GM18873 (cell line): ENCODE measurements around the gene GCH1.

Experiments
- ATAC-seq: cut with Tn5 transposase; IDR thresholded peaks from one replicate; pipeline ENCODE4 v1.9.1; 2021; ENCODE audit warnings: mild to moderate bottlenecking, moderate library complexity, moderate number of reproducible peaks; ENCODE audit not compliant: unreplicated experiment, low FRiP score

Gene GCH1

DNA sequence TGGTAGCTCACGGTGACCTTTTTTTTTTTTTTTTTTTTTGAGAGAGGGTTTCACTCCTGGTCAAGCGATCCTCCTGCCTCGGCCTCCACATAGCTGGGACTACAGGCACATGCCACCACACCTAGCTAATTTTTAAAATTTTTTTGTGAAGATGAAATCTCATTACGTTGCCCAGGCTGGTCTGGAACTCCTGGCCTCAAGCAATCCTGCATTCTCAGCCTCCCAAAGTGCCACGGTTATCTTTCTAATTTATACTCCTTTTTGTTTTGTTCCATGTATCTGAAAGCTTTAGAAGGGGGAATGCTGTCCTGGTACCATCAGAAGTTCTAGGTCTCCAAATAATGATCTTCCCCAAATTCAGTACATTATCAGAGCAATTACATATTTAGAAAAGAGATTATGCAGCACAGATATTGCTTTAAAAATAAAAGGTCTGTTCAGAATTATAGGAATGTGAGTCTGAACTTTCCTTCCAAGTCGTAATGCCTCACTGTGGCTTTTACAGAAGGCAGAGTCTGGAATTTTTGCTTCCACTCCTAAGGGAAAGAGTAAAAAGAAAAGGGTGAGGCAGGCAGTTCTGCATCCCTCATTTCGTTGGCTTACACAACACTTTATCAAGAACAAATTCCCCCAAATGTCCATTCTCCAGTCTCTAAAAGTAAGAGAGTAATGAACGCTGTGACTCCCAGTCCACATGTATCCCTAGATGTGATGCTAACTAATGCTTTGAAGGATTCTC is 73.0 kb downstream of the GCH1 start:
- ATAC-seq = no peak

DNA sequence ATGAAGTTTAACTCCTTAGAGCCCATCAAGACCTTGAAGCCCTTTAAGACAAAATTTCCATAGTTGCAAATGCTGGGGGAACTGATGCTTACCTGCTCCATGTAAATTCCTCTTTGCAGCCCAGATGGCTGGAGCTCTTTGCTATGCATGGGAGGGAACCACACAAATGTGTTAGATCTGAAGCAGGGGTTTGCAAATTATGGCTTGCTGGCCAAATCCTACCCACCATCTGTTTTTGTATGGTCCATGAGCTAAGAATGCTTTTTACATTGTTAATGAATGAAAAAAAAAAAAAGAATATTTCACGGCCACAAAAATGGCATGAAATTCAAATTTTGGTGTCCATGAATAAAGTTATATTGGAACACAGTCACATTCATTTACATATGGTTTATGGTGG is 74.6 kb downstream of the GCH1 start:
- no peak for ATAC-seq

DNA sequence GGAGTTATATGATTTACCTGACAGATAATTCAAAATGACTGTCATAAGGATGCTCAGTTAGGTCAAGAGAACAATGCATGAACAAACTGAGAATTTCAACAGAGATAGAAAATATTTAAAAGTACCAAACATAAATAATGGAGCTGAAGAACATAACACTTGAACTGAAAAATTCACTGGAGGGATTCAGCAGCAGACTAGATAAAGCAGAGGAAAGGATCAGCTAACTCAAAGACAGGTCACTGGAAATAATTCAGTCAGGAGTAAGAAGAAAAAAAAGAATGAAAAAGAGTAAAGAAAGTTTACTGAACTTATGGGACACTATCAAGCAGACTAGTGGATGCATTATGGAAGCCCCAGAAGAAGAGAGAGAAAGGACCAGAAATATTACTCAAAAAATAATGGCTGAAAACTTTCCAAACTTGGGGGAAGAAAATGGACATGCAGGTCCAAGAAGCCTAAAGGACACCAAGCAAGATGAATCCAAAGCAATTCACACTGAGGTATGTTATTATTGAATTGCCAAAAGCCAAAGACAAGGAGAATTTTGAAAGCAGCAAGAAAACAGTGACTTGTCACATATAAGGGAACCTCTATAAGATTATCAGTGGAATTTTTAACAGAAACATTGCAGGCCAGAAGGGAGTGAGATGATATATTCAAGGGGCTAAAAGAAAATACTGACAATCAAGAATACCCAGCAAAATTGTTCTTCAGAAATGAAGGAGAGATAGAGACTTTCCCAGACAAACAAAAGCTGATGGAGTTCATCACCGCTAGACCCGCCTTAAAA is 78.7 kb downstream of the GCH1 start:
- no peak for ATAC-seq

DNA sequence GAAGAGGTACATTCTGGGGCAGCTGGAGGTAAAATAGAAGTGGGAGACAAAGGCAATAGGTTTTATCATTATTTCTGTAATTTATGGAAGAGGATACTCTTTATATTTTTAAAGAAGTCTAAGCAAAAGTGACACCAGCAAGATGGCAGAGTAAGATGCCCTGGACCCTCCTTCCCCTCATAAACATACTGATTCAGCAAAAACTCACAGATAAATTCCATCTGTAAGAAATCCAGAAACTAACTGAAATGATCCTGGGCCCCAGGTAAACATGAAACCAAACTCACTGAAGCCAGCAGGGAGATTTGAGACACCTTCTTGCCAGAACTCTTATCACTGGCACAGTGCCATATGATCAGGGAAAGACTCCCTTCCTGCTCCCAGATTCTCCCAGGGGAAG is 79.9 kb downstream of the GCH1 start:
- ATAC-seq = no peak

DNA sequence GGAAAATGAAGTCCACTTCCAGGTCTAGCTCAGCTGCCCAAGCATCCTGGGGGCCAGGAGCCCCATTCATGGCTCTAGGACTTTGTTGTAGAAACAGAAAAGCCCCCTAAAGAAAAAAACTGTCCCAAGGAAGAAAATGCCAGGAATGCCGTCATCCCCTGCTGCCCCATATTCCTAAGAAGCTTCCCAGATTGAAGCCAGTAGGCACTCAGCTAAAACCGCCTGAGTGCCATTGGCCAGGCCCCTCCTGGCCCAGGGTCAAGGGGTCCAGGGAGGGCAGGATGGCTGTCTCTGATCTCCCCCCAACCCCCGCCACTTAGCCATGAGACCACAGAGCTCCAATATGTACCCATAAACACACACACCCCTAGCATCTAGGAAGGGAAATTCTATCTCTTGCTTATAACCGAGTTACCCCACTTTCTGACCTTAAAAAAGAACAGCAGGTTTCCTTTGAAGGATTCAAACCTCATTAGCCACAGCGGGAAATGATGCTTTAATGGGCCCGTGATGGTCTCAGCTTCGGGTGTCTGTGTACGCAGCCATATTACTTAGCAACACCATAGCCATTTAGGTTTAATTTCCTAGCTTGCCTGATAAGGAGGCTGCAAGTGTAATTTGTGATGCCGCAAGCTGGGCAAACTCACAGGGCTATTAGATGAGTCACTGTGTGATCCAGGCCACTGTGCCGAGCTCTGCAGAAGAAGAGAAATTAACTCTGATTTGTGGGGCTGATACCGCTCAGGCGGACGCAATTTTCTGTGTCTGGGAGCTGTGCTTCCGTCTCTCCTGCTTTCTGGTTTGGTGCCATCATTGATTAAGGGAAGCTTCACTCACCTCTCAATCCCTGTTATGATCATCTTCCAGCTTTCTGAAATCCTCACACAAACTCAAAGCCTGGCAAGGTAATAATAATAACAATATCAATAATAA is 84.2 kb downstream of the GCH1 start:
- no peak for ATAC-seq

DNA sequence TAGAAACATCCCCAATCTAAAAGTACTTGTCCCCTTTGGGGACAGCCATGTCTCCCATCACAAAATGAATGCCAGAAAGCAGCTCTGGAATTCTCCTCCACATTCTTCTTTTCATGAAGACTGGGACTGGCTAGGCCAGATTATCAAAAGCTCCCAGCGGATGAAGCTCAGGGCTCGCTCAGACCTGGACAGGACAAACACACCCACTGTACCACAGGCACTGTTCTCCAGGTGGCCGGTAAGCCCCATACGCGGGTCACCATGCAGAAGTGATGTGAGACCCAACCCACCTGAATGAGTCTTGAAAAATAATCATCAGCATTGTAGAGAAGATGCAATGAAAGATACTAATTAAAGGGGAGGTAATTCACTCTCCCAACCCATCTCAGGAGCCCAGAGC is 85.1 kb downstream of the GCH1 start:
- no peak for ATAC-seq

DNA sequence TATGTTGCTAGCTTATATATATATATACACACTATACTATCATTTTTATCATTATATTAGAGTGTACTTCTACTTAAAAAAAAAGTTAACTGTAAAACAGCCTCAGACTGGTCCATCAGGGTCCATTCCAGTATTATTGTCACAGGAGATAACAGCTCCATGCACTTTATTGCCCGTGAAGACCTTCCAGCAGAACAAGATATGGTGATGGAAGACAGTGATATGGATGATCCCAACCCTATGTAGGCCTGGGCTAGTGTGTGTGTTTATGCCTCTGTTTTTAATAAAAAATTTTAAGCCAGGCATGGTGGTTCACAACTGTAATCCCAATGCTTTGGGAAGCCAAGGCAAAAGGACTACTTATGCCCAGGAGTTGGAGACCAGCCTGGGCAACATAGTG is 86.2 kb downstream of the GCH1 start:
- ATAC-seq = no peak

DNA sequence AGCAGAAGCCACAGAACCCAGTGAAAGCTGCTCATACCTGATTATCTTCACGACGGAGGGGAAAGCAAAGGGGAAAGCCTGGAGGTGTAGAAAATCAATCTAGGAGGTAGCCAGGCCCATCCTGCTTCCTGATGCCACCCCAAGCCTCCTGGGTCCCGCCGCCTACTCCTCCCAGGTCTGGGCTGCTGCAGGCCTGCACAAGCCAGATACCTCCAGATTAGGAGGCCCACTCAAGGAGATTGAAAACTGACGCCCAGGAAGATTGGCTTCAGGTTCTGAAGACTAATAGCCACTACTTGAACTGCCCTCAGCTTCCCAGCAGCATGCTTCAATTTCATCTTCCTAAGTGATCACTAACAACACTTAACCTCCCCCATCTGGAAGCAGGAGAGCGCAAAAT is 87.1 kb downstream of the GCH1 start:
- ATAC-seq = no peak

DNA sequence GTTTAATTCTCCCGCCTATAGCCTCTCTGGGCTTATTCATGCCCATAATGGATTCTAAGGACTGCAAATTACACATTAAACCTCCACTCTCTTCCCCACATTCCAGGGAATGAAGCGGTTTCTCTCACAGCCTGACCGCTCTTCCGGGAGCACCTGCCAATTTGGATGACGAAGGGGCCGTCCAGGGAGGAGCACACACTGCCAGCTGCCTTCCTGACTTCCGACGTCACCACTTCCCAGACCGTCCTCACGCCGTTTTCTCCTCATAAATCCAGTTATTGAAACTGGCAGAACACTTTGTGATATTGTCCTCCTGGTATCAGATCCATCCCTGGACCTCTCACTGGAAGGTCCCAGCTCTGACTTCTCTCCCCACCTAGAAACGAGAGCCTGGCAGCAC is 87.6 kb downstream of the GCH1 start:
- ATAC-seq = no peak

DNA sequence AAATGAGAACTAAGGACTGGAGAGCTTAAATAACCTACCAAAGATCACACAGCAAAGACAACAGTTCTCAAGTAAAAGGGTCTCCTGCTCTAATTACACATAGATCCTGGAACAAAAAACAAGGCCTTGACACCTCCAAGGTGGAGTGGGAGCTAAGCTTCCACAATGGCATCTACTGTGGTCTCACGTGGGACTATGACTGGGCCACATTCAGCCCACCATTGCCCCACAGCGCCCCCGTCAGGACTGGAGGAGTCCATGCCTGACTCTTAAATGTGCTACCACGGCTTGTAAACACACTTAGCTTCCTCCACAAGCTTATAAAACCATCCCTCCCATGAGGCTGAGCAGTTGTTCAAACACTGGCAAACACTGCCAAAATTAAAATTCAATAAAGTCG is 88.5 kb downstream of the GCH1 start:
- ATAC-seq = no peak

DNA sequence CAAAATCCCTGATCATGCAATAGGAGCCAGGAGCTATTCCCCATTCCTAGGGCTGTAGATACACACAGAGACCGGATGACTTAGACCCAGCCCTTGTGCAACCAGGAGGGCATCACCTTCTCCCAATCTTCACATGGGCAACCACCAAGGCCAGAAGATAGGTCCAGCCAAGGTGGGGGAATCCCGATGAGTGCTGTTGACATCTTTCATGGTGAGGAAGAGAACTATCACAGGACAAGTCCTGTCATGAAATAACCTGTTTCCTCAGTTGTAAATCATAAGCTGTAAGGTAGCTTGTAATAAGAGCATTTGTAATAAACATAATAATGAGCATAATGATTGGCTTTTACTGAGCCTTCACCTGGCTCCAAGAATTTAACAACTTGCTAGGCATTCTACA is 89.5 kb downstream of the GCH1 start:
- no peak for ATAC-seq

DNA sequence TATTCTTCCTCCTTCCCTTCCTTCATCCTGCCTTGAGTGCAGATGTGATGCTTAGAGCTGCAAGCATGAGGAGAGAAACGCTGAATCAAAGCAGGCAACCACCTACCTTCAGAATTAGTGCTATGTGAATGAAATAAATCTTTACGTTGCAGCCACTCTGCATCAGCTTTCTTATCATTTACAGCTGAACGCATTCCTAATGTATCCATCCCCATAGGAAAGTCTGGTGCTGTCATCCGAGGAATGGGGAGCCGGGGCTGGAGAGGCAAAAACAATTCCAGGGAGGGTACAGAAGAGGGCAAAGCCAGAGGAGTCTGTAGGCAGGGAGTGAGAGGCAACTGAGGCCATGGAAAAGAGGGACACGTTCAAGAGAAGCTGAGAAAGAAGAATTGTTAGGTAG is 90.0 kb downstream of the GCH1 start:
- no peak for ATAC-seq

DNA sequence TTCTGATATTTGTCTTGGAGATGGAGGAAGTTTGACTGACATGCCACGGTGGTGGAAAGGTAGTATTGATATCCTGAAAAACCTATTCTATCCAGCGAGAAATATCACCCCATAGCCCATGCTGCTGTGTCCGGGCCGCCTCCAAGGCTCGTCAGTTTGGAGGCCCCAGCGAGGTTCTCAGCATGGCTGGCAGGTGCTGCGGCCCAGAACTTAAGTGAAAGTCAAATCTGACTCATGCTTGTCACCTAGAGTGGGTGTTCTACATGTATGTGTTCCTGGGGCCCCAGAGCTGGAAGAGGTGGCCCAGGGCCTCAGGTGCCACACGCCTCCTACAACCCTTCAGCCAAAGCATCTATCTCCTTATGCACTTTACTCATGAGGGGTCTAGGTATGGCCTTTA is 92.9 kb downstream of the GCH1 start:
- ATAC-seq = no peak

DNA sequence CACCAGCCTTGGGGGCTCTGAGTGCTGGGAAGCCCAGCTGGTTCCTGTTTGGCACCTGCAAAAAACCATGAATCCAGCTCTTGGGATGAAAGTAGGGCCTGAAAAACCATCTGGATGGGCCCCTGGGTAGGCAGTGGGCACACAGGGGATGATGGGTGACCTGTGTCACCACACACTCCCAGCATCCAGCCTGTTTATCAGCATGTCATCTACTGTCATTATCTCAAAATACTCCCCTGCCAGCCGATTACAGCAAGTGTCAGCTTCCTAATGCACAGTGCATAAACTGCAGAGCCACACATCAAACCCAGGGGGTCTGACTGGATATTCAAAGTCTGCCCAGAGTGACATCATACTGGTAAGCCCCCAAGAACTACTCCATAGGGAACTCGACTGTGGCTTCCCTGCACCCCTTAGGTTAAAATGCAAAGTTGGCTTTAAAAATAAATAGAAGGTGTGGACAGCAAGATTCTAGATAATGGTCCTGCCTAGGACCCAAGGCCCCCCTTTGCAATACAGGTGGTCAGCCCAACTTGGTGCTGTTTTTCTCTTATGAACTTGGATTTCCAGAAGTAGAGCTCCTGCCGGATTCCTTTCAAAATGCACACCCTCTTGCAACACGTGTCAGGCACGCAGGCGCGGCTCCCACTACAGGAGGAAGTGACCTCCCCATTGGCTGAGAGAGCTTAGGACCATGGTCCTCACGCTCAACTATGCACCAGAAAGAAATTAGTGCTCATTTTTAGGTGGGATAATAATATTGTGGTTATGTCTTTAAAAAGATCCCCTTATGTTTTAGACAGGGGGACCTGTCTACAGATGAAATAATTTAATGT is 94.1 kb downstream of the GCH1 start:
- ATAC-seq = no peak

DNA sequence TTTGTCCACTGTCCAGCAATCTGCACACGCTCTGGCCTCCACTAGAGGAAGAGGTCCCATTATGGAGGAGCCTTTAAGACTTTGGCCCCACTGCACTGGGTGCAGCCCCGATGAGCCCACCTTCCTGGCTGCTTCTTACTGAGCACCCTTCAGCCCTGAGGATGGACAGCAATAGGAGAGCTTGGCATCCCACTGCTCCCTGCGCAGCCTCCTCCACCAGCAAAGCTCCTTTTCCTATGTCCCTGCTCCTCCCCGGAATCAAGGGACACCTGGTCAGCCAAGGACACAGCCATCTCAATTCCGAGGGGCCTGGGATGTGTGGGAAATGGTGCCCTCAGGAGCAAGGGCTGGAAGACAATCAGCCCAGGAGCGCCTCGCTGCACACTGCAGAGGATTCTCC is 94.7 kb downstream of the GCH1 start:
- no peak for ATAC-seq

DNA sequence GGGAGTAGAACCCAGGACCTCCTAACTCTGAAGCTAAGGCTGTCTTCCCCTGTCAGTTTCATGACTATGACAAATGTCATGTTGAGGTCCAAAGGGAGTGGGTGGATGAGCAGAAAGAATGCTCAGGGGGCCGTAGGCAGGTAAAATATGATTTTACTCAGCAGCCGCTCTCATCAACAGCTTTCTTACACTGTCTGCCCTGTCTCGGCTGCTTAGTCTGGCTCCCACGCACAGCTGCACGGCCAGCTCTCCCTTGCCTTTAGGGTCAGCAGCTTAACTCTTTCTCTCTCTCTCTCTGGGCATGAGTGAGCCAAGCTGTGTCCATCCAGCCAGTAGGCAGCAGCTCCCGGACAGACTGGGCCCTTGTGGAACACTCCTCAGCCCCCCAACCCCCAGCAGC is 95.2 kb downstream of the GCH1 start:
- no peak for ATAC-seq

DNA sequence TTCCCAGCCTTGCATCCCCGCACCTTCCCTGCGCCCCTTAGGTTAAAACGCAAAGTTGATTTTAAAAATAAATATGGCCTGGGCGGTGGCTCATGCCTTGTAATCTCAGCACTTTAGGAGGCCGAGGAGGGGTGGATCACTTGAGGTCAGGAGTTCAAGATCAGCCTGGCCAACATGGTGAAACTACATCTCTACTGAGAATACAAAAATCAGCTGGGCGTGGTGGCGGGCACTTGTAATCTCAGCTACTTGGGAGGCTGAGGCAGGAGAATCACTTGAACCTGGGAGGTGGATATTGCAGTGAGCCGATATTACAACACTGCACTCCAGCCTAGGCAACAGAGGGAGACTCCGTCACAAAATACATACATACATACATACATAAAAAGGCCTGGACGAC is 96.0 kb downstream of the GCH1 start:
- no peak for ATAC-seq

DNA sequence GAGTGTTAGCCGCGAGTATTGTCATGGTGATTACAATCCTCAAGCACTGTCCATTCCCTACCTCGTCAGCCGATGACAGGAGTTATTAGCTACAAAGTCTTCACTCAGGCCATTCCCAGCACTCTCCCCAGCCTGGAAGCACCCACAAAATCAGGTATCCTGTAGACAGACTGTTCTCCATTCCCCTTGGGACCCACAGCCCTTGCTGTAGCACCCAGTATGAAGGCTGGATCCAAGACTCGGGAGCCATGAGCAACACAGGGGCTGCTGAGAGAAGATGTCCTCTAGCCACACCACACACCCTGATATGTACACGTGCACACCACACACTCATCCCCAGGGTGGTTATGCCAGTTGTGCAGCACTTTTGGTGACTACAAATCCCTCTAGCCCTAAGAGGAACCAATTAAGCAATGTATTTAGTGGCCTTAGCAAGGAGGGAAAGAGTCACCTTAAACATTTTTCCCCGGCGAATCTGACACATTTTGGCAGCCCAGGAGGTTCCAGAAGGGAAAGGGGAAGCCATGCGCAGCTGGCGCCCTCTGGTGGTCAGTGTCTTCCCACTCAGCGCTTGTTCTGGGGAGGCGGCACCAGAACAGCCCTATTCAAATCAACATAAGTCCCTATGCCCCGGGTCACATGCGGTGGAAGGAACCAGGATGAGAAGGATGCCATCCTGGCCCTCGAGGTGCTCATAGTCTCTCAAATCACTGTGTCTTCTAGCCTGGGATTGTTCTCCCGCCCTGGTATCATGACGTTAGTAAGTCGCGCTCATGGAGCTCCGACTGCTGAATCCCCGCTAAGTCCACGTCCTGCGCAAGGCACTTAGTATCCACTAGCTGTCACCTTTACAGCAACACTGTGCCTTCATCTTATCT is 96.9 kb downstream of the GCH1 start:
- ATAC-seq = no peak

DNA sequence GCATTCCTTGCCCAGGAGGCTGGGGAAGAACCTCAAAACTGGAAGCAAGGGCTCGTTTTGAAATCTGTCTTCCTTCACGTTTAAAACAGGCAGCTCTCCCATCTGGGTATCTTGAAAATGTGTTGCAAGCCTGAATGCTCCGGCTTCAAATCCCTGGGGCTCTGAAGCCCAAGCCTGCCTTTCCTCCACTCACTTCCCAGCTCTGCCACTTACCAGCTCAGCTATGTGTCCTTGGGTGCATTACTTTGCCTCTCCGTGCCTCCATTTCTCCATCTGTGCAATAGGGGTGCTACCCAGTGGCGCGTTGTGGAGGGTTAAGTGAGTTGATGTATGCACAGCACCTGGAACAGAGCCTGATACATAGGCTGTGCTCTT is 97.6 kb downstream of the GCH1 start:
- ATAC-seq = no peak
